A549 treated with dexamethasone at 1 μM for 4 hours (cell line): ENCODE results near the gene PSME1. TPM values are rescaled to one million over a fixed set of nuclear protein-coding genes. Genes with fewer than 3 reads are reported as not detected.

Experiments
- total RNA-seq: library from RNA; stranded (reverse); fragments of 200-300 nt; extraction: Qiagen RNA extraction; gene quantifications from 5 replicates; pipeline ENCODE4 v1.2.3, GENCODE V29; 2022

PSME1 gene
- 138 to 176 TPM (median 145 TPM) in 5 replicates for total RNA-seq

GRCh38 chr14:24135834-24136683, at the start of gene PSME1:
TSS of gene PSME1 (plus strand) at chr14:24136194. CDS start at chr14:24136263, 69 bp downstream.

GRCh38 chr14:24093901-24094840, 41.8 kb upstream of the PSME1 start, which contains the start of gene PCK2:
TSS of gene PCK2 (plus strand) at chr14:24094311. CDS start at chr14:24094406, 95 bp downstream.

GRCh38 chr14:24114532-24115421, 21.2 kb upstream of the PSME1 start, which contains the start of the genes DCAF11 and NRL:
TSS of gene DCAF11 (plus strand) at chr14:24114777. CDS start at chr14:24115595, 818 bp downstream.
TSS of gene NRL (minus strand) at chr14:24114949. CDS start at chr14:24082848, 32,101 bp downstream.

GRCh38 chr14:24130380-24130716, 5.6 kb upstream of the PSME1 start, which contains the start of gene FITM1:
TSS of gene FITM1 (plus strand) at chr14:24130659. CDS start at chr14:24131564, 905 bp downstream.

DNA sequence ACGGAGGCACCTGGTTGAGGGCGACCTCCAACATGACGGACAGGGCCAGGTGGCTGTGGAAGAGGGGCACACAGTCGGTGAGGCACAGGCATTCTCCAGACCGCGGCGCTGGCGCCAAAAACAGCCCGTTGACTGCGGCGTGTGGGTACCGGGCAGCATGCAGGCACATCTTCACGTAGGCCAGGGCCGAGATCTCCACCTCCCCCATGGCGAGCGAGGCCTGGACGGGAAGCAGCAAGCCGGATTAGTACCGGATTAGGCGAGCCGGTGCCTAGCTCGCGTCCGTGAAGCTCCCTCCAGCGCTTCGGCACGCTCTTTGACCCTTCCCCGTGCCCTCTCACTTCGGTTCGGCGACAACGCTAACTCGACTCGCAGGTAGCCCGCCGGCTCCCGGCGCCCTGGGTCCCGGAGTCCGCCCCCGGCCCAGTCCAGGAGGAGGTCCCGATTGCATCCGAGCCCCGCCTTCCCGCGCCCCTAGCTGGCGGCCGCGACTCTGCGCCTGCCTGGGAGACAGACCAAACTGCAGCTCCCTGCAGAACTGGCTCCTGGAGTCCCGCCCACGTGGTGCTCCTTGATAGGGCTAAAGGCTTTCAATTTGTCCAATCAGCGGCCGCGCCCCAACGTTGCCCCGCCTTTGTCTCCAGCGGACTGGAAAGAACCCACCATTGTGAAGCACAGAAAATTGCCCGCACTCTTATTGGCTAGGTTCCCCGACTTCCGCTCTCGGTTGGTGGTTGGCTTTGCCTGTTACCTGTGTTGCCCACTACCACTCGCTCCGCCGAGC, 5.3 kb downstream of the PSME1 start, which contains the start of gene EMC9:
EMC9 (minus strand) TSS at position 495 of the 784 bp plus-strand sequence; CDS start at position 208, 287 bp downstream.

GRCh38 chr14:24146453-24146977, 10.5 kb downstream of the PSME1 start, which contains the start of gene PSME2:
TSS of gene PSME2 (minus strand) at chr14:24146610. CDS start at chr14:24146581, 29 bp downstream.

DNA sequence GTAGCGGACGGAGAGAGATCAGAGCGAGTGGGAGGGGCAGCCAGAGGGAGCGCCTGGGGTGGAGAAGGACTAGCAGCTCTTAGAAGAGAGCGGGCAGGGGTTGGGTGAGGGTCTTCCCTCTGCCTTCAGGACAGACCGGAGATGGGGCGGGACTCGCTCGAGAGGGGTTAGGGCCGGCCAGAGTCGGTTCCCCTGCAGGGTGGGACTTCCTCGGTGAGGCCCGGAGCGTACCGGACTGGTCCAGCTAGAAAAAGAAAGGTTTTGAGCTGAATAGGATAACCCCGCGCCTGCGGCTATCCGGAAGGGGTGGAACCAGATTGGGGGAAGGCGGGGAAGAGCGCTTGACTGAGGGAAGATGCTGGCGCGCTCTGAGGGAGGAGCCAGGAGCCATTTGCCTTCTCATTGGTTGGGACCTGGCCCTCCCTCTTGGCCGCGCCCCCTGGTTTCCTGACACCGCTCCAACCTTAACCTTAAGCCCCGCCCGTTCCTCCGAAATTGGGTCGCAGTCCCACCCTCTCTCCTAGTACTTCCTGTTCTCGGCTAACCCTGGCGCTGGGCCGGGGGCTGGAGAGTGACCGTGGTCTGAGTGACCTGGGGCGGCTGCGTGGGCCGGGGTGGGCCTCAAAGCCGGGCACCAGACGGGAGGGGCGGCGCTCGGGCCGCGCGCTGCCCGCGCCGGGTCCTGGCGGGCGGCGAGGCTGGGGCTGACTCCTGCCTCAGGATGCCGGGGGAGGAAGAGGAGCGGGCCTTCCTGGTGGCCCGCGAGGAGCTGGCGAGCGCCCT, 11.2 kb downstream of the PSME1 start, which contains the start of gene RNF31:
RNF31 (plus strand) TSS at position 521 of the 783 bp plus-strand sequence; CDS start at position 722, 201 bp downstream.

DNA sequence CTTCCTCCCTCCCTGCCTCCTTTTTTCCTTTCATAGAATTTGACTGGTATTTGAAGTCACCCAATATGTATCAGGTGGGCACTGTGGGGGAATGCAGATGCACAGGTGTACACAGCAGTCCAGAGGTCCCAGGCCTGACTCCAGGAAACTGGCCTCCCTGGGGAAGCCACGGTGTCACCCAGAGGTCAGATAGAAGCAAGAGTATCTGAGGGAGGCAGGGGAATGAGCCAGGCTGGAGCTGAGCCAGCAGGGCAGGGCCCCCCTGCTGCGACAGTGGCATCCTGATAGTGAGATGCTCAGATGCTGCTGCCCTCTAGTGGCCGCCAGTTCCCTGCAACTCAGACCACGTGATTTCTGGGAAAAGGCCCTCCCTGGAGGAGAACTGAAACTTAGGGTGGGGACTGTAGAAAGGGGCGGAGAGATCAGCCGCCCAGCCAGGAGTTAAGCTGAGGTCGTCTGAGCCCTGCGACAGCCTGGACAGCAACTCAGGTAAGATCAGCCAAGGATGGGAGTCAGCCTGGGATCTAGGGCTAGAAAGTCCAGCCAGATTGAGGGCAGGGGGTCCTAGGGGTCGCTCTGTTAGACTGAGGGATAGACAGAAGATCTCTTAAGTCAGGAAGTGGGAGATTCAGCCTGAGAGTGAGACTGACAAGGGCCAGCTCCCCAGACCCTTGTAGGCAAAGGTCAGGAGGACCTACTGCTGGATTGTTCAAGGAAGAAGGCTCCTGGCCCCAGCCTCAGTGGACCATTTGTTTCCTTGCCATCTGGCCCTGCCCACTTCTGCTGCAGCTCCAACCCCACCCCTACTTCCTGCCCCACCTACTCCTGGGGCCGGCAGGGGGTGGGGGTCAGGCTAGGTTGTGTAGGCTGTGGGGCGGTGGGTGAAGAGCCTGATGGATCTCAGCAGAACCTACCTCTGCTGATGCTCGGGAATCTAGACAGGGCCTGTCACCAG, 25.1 kb downstream of the PSME1 start, which contains the start of gene IRF9:
IRF9 (plus strand) TSS at position 416 of the 955 bp plus-strand sequence. CDS start 880 bp downstream, outside the sequence.

GRCh38 chr14:24171422-24172260, 35.6 kb downstream of the PSME1 start, which contains the start of gene REC8:
TSS of gene REC8 (plus strand) at chr14:24172080. CDS start at chr14:24172553, 473 bp downstream.

Other genes with a start within 250 kb of the PSME1 start
- gene DHRS4, start 182.4 kb upstream of the PSME1 start, total RNA-seq = 45.2 to 49.2 TPM (median 47.5 TPM) in 5 replicates
- gene DHRS4L2, start 147.3 kb upstream of the PSME1 start, total RNA-seq = 21.1 to 36.7 TPM (median 31.9 TPM) in 5 replicates
- 0.29 to 0.86 TPM (median 0.53 TPM) in 5 replicates for gene CARMIL3, start 84.2 kb upstream of the PSME1 start, total RNA-seq
- gene CPNE6, start 64.6 kb upstream of the PSME1 start, total RNA-seq = 0.06 to 0.34 TPM (median 0.13 TPM) in 5 replicates
- gene PCK2, start 41.9 kb upstream of the PSME1 start, total RNA-seq = 15.7 to 23.6 TPM (median 21.3 TPM) in 5 replicates
- 21.0 to 23.9 TPM (median 22.6 TPM) in 5 replicates for gene DCAF11, start 21.4 kb upstream of the PSME1 start, total RNA-seq
- 0.60 to 1.2 TPM (median 0.86 TPM) in 5 replicates for gene NRL, start 21.2 kb upstream of the PSME1 start, total RNA-seq
- 0.09 to 0.16 TPM (median 0.14 TPM) in 3 of 5 replicates, not detected in the others for gene FITM1, start 5.5 kb upstream of the PSME1 start, total RNA-seq
- 47.5 to 52.9 TPM (median 49.0 TPM) in 5 replicates for gene EMC9, start 5.4 kb downstream of the PSME1 start, total RNA-seq
- 137 to 183 TPM (median 150 TPM) in 5 replicates for gene PSME2, start 10.4 kb downstream of the PSME1 start, total RNA-seq
- 22.5 to 40.0 TPM (median 36.1 TPM) in 5 replicates for gene RNF31, start 11.3 kb downstream of the PSME1 start, total RNA-seq
- gene IRF9, start 25.1 kb downstream of the PSME1 start, total RNA-seq = 15.8 to 20.8 TPM (median 16.9 TPM) in 5 replicates
- 2.7 to 6.1 TPM (median 3.4 TPM) in 5 replicates for gene REC8, start 35.9 kb downstream of the PSME1 start, total RNA-seq
- gene IPO4, start 52.6 kb downstream of the PSME1 start, total RNA-seq = 68.8 to 105 TPM (median 97.4 TPM) in 5 replicates
- 58.4 to 67.4 TPM (median 65.1 TPM) in 5 replicates for gene TM9SF1, start 59.2 kb downstream of the PSME1 start, total RNA-seq
- not detected in 5 replicates for gene TSSK4, start 69.5 kb downstream of the PSME1 start, total RNA-seq
- gene CHMP4A, start 77.3 kb downstream of the PSME1 start, total RNA-seq = 81.0 to 115 TPM (median 82.9 TPM) in 5 replicates
- gene MDP1, start 79.9 kb downstream of the PSME1 start, total RNA-seq = 23.3 to 28.2 TPM (median 26.8 TPM) in 5 replicates
- gene NEDD8, start 96.2 kb downstream of the PSME1 start, total RNA-seq = 414 to 527 TPM (median 420 TPM) in 5 replicates
- 52.0 to 70.3 TPM (median 55.1 TPM) in 5 replicates for gene GMPR2, start 96.7 kb downstream of the PSME1 start, total RNA-seq
- 30.5 to 38.0 TPM (median 34.9 TPM) in 5 replicates for gene TINF2, start 106.4 kb downstream of the PSME1 start, total RNA-seq
- gene TGM1, start 127.0 kb downstream of the PSME1 start, total RNA-seq = 0.82 to 1.4 TPM (median 1.1 TPM) in 5 replicates
- gene RABGGTA, start 135.4 kb downstream of the PSME1 start, total RNA-seq = 13.5 to 15.8 TPM (median 14.7 TPM) in 5 replicates
- 9.3 to 12.6 TPM (median 11.1 TPM) in 5 replicates for gene DHRS1, start 163.6 kb downstream of the PSME1 start, total RNA-seq
- gene NOP9, start 163.7 kb downstream of the PSME1 start, total RNA-seq = 12.5 to 17.2 TPM (median 17.2 TPM) in 5 replicates
- 0.12 to 0.32 TPM (median 0.14 TPM) in 4 of 5 replicates, not detected in the other for gene CIDEB, start 171.8 kb downstream of the PSME1 start, total RNA-seq
- gene LTB4R2, start 173.9 kb downstream of the PSME1 start, total RNA-seq = 1.3 to 5.0 TPM (median 3.6 TPM) in 5 replicates
- gene LTB4R, start 175.3 kb downstream of the PSME1 start, total RNA-seq = 2.7 to 6.5 TPM (median 4.3 TPM) in 5 replicates
- gene ADCY4, start 198.9 kb downstream of the PSME1 start, total RNA-seq = 0.08 TPM in 1 of 5 replicates, not detected in the others
- 0.09 TPM in 1 of 5 replicates, not detected in the others for gene RIPK3, start 203.8 kb downstream of the PSME1 start, total RNA-seq
- gene NFATC4, start 232.0 kb downstream of the PSME1 start, total RNA-seq = 0.09 to 0.28 TPM (median 0.15 TPM) in 5 replicates